BLaER1 treated with 17β-estradiol and CSF1 and Interleukin-3, amounts not matched to agents 10 nM and 100 nM (cell line): ENCODE data around the gene FBXL20.

Experiments
- H3K27ac ChIP-seq, 11 experiments: shearing (Covaris generic); formaldehyde crosslinking; 2 replicates each; pipeline ENCODE4 v1.8.1; 2022
- H3K27me3 ChIP-seq, 11 experiments: shearing (Covaris generic); formaldehyde crosslinking; 2 replicates each; pipeline ENCODE4 v1.8.1; 2022
- H3K36me3 ChIP-seq, 11 experiments: shearing (Covaris generic); formaldehyde crosslinking; 2 replicates each; pipeline ENCODE4 v1.8.1; 2022
- H3K4me1 ChIP-seq, 10 experiments: shearing (Covaris generic); formaldehyde crosslinking; 2 replicates each; pipeline ENCODE4 v1.8.1; 2022
- H3K4me2 ChIP-seq, 11 experiments: shearing (Covaris generic); formaldehyde crosslinking; 2 replicates each; pipeline ENCODE4 v1.8.1; 2022
- H3K4me3 ChIP-seq, 10 experiments: shearing (Covaris generic); formaldehyde crosslinking; 2 replicates each; pipeline ENCODE4 v1.8.1; 2022
- H3K9ac ChIP-seq, 11 experiments: shearing (Covaris generic); formaldehyde crosslinking; 2 replicates each; pipeline ENCODE4 v1.8.1; 2022
- H3K9me3 ChIP-seq, 11 experiments: shearing (Covaris generic); formaldehyde crosslinking; replicated peaks in 1 of 11; 2 replicates each; pipeline ENCODE4 v1.8.1; 2022
- H4K20me1 ChIP-seq, 11 experiments: shearing (Covaris generic); formaldehyde crosslinking; 2 replicates each; pipeline ENCODE4 v1.8.1; 2022
- Cebpa-rat ChIP-seq, 11 experiments: shearing (Covaris generic); IDR thresholded peaks; 2 replicates each; pipeline ENCODE4 v1.8.1; 2022

FBXL20 gene

GRCh38 chr17:39225308-39225958 is 176.0 kb downstream of the FBXL20 start, which contains the start of gene STAC2:
Gene STAC2, minus strand, starts transcription at chr17:39225945. Its CDS starts 443 bp downstream, at chr17:39225502.
- H3K27ac ChIP-seq, result 0 out of 22 replicates have a peak within 1 kb of the TSS, but pooled peaks of 1 of the 11 experiments have one; percentile 1
- H3K27me3 ChIP-seq, result peaks cover 46 to 62% (median 56%) of the 10 kb centered on the region in 11 experiments
- H4K20me1 ChIP-seq, result peaks cover 0 to 43% (median 20%) of the 10 kb centered on the region in 11 experiments; a peak in 16 of 22 replicates
- peak within 1 kb of the TSS; percentile 34 to 70 (median 58) for H3K4me3 ChIP-seq
- no peaks in the 10 kb centered on the region for H3K9me3 ChIP-seq
- H3K4me1 ChIP-seq, result peaks cover 33 to 57% (median 50%) of the 10 kb centered on the region in 10 experiments
- no peak for TF ChIP-seq Cebpa-rat (IDR thresholded peaks at IDR 0.05)
- no peaks in the 10 kb centered on the region for H3K36me3 ChIP-seq
- H3K9ac ChIP-seq, result peak within 1 kb of the TSS in 9 of 11 experiments; percentile 18 to 54 (median 31); a peak in 11 of 22 replicates
- peak within 1 kb of the TSS; percentile 85 to 99 (median 96) for H3K4me2 ChIP-seq

GRCh38 chr17:39224778-39225307 is 176.6 kb downstream of the FBXL20 start:
- Histone ChIP-seq H3K27me3 (peaks cover 46 to 62% (median 56%) of the 10 kb centered on the region in 11 experiments), H3K4me2 (peak overlapping the region; percentile 85 to 99 (median 96)), H3K9ac (peak overlapping the region in 9 of 11 experiments; percentile 18 to 54 (median 31); a peak in 10 of 22 replicates), H4K20me1 (peaks cover 0 to 43% (median 20%) of the 10 kb centered on the region in 11 experiments; a peak in 16 of 22 replicates), H3K27ac (0 out of 22 replicates have a peak overlapping the region, but pooled peaks of 1 of the 11 experiments have one; percentile 1), H3K9me3 (no peaks in the 10 kb centered on the region), H3K4me1 (peaks cover 33 to 52% (median 48%) of the 10 kb centered on the region in 10 experiments), H3K4me3 (peak overlapping the region; percentile 34 to 70 (median 58)), H3K36me3 (no peaks in the 10 kb centered on the region)
- no peak for TF ChIP-seq Cebpa-rat (IDR thresholded peaks at IDR 0.05)

GRCh38 chr17:39223907-39224777 is 177.3 kb downstream of the FBXL20 start:
- peaks cover 46 to 68% (median 56%) of the 10 kb centered on the region in 11 experiments for H3K27me3 ChIP-seq
- peak overlapping the region; percentile 85 to 99 (median 96); a peak in 21 of 22 replicates for H3K4me2 ChIP-seq

GRCh38 chr17:39222866-39223834 is 178.3 kb downstream of the FBXL20 start:
- H3K4me1 ChIP-seq, result peaks cover 21 to 38% (median 35%) of the 10 kb centered on the region in 10 experiments
- H4K20me1 ChIP-seq, result peaks cover 0 to 50% (median 20%) of the 10 kb centered on the region in 11 experiments; a peak in 16 of 22 replicates
- peaks cover 46 to 67% (median 57%) of the 10 kb centered on the region in 11 experiments for H3K27me3 ChIP-seq
- no peak overlapping the region for H3K9ac ChIP-seq
- no peak overlapping the region for H3K27ac ChIP-seq
- H3K4me2 ChIP-seq, result peak overlapping the region in 8 of 11 experiments; percentile 7 to 66 (median 40); a peak in 13 of 22 replicates
- H3K9me3 ChIP-seq, result no peaks in the 10 kb centered on the region
- no peaks in the 10 kb centered on the region for H3K36me3 ChIP-seq
- H3K4me3 ChIP-seq, result no peak overlapping the region
- TF ChIP-seq Cebpa-rat (IDR thresholded peaks at IDR 0.05), result no peak

More at GRCh38 chr17:39223907-39224777, 177.3 kb downstream of the FBXL20 start:
- H4K20me1 ChIP-seq, result peaks cover 0 to 50% (median 20%) of the 10 kb centered on the region in 11 experiments; a peak in 16 of 22 replicates
- no peaks in the 10 kb centered on the region for H3K9me3 ChIP-seq
- peak overlapping the region in 1 of 11 experiments; percentile 54; a peak in 1 of 22 replicates for H3K9ac ChIP-seq
- H3K4me3 ChIP-seq, result peak overlapping the region in 7 of 10 experiments; percentile 55 to 70 (median 59); a peak in 9 of 20 replicates
- H3K36me3 ChIP-seq, result no peaks in the 10 kb centered on the region
- H3K4me1 ChIP-seq, result peaks cover 30 to 45% (median 42%) of the 10 kb centered on the region in 10 experiments
- TF ChIP-seq Cebpa-rat (IDR thresholded peaks at IDR 0.05), result no peak
- no peak overlapping the region for H3K27ac ChIP-seq

- no peak for TF ChIP-seq Cebpa-rat (IDR thresholded peaks at IDR 0.05)
- no peaks in the 10 kb centered on the region for H3K36me3 ChIP-seq
- peaks cover 21 to 38% (median 35%) of the 10 kb centered on the region in 10 experiments for H3K4me1 ChIP-seq
- peak overlapping the region in 7 of 11 experiments; percentile 7 to 66 (median 41); a peak in 10 of 22 replicates for H3K4me2 ChIP-seq
- no peak overlapping the region for H3K4me3 ChIP-seq
- peaks cover 41 to 57% (median 50%) of the 10 kb centered on the region in 11 experiments for H3K27me3 ChIP-seq
- H3K27ac ChIP-seq, result no peak overlapping the region
- H3K9ac ChIP-seq, result no peak overlapping the region
- peaks cover 0 to 50% (median 17%) of the 10 kb centered on the region in 11 experiments; a peak in 16 of 22 replicates for H4K20me1 ChIP-seq
- H3K9me3 ChIP-seq, result no peaks in the 10 kb centered on the region
These were observed 179.3 kb downstream of the FBXL20 start for GRCh38 chr17:39222151-39222550.

GRCh38 chr17:39221572-39221971 is 179.9 kb downstream of the FBXL20 start:
- Histone ChIP-seq H3K27ac (no peak overlapping the region), H3K4me2 (no peak overlapping the region), H4K20me1 (peaks cover 0 to 50% (median 17%) of the 10 kb centered on the region in 11 experiments; a peak in 16 of 22 replicates), H3K9ac (no peak overlapping the region), H3K36me3 (no peaks in the 10 kb centered on the region), H3K4me3 (no peak overlapping the region), H3K27me3 (peaks cover 36 to 51% (median 44%) of the 10 kb centered on the region in 11 experiments), H3K9me3 (no peaks in the 10 kb centered on the region), H3K4me1 (peaks cover 21 to 36% (median 34%) of the 10 kb centered on the region in 10 experiments)
- TF ChIP-seq Cebpa-rat (IDR thresholded peaks at IDR 0.05), result no peak

- no peaks in the 10 kb centered on the region for H3K9me3 ChIP-seq
- H3K4me1 ChIP-seq, result peaks cover 4 to 20% (median 18%) of the 10 kb centered on the region in 10 experiments; a peak in 19 of 20 replicates
- no peaks in the 10 kb centered on the region for H3K36me3 ChIP-seq
- TF ChIP-seq Cebpa-rat (IDR thresholded peaks at IDR 0.05), result no peak
- H3K4me3 ChIP-seq, result no peak overlapping the region
- no peak overlapping the region for H3K4me2 ChIP-seq
- no peak overlapping the region for H3K9ac ChIP-seq
- peaks cover 17 to 32% (median 26%) of the 10 kb centered on the region in 11 experiments for H3K27me3 ChIP-seq
- peaks cover 0 to 36% (median 9%) of the 10 kb centered on the region in 11 experiments; a peak in 15 of 22 replicates for H4K20me1 ChIP-seq
- H3K27ac ChIP-seq, result no peak overlapping the region
These were observed 181.7 kb downstream of the FBXL20 start for GRCh38 chr17:39219647-39220154.
